GM12878 (cell line): ENCODE results near the gene NEDD8. TPM values are rescaled to one million over a fixed set of nuclear protein-coding genes. Genes with fewer than 3 reads are reported as not detected.

Experiments
- ATAC-seq: fragments of 200-7000 bp; cut with Tn5 transposase; 3 replicates; pipeline ENCODE4 v1.9.1; 2020; ENCODE audit warnings: mild to moderate bottlenecking, moderate library complexity
- BruUV-seq: library from RNA; stranded (reverse); fragments of 400-500 nt; replicated peaks from 2 replicates; lab custom pipeline; 2021; lab: Mats Ljungman, UMichigan
- CTCF ChIA-PET: fragments of 300-600 bp; sonication (Branson Sonifier 250); formaldehyde crosslinking; extraction: SDS; loops from one replicate; lab custom pipeline; 2021; ENCODE audit warnings: inconsistent platforms; lab: Yijun Ruan, JAX
- POLR2A ChIA-PET: fragments of 350-600 bp; formaldehyde crosslinking; extraction: SDS; loops from one replicate; lab custom pipeline; 2021; ENCODE audit warnings: inconsistent platforms; lab: Charles Lee
- RAD21 ChIA-PET: fragments of 300-600 bp; sonication (Branson Sonifier 250); formaldehyde crosslinking; loops from one replicate; lab custom pipeline; 2023; ENCODE audit warnings: antibody characterized with exemption; ENCODE audit not compliant: unreplicated experiment; lab: Charles Lee
- SMC1A ChIA-PET: fragments of 300-600 bp; sonication (Branson Sonifier 250); formaldehyde crosslinking; loops from one replicate; lab custom pipeline; 2023; ENCODE audit not compliant: unreplicated experiment, uncharacterized antibody; lab: Charles Lee
- DNase-seq: peaks from one replicate; pipeline ENCODE4 v3.0.0-alpha.2; 2011; ENCODE audit warnings: low read depth, low spot score
- FAIRE-seq: peaks from 3 replicates; lab custom pipeline; 2011; peaks lifted over from hg19 to GRCh38; lab: Jason Lieb, UNC
- H2AFZ ChIP-seq: 2 replicates; pipeline ENCODE4 v1.6.0; 2011; ENCODE audit warnings: low read depth, low read length, control low read depth; ENCODE audit not compliant: control insufficient read depth
- H3K27ac ChIP-seq: 2 replicates; pipeline ENCODE4 v1.5.1; 2011; ENCODE audit warnings: control low read depth; ENCODE audit not compliant: control insufficient read depth, insufficient read depth
- H3K27me3 ChIP-seq, 2 experiments: replicated peaks in 1 of 2; 2 replicates each; pipeline versions ENCODE4 v1.6.0 to v1.6.1; 2011; ENCODE audit warnings: low read length in 1 of 2; ENCODE audit not compliant: control insufficient read depth in 2 of 2, insufficient read depth in 2 of 2
- H3K36me3 ChIP-seq, 2 experiments: 2 replicates each; pipeline ENCODE4 v1.5.1; 2011; ENCODE audit warnings: low read length in 1 of 2; ENCODE audit not compliant: control insufficient read depth in 2 of 2, insufficient read depth in 2 of 2
- H3K4me1 ChIP-seq: 2 replicates; pipeline ENCODE4 v1.6.1; 2011; ENCODE audit warnings: mild to moderate bottlenecking, low read length, moderate library complexity, mixed read lengths; ENCODE audit not compliant: control insufficient read depth, insufficient read depth
- H3K4me2 ChIP-seq: 2 replicates; pipeline ENCODE4 v1.6.0; 2011; ENCODE audit warnings: control low read depth; ENCODE audit not compliant: control insufficient read depth, insufficient read depth
- H3K4me3 ChIP-seq: fragments of 200-600 bp; sonication (generic); 2 replicates; pipeline ENCODE4 v1.5.1; 2016
- H3K79me2 ChIP-seq: 2 replicates; pipeline ENCODE4 v1.6.0; 2011; ENCODE audit warnings: low read length; ENCODE audit not compliant: control insufficient read depth, insufficient read depth
- H3K9ac ChIP-seq: 2 replicates; pipeline ENCODE4 v1.8.0; 2011; ENCODE audit warnings: low read length, control low read depth, mixed read lengths; ENCODE audit not compliant: control insufficient read depth, insufficient read depth
- H3K9me3 ChIP-seq: replicated peaks from 3 replicates; pipeline ENCODE4 v1.5.1; 2011; ENCODE audit warnings: mild to moderate bottlenecking, low read length; ENCODE audit not compliant: control insufficient read depth, insufficient read depth
- H4K20me1 ChIP-seq: 2 replicates; pipeline ENCODE4 v1.6.0; 2011; ENCODE audit not compliant: control insufficient read depth, insufficient read depth
- ATF7 ChIP-seq: fragments of 450-650 bp; IDR thresholded peaks from 2 replicates; pipeline ENCODE4 v1.6.1; 2016; ENCODE audit warnings: low read depth, mild to moderate bottlenecking
- JUND ChIP-seq: IDR thresholded peaks from 2 replicates; pipeline ENCODE4 v1.6.1; 2012; ENCODE audit warnings: low read depth, mild to moderate bottlenecking, low read length, improper control_type of control experiment, moderate library complexity
- PML ChIP-seq: IDR thresholded peaks from 2 replicates; pipeline ENCODE4 v1.6.1; 2012; ENCODE audit warnings: low read length, inconsistent platforms
- SMARCA5 ChIP-seq: fragments of 450-650 bp; IDR thresholded peaks from 2 replicates; pipeline ENCODE4 v1.6.1; 2017; ENCODE audit warnings: mild to moderate bottlenecking
- TCF12 ChIP-seq: IDR thresholded peaks from 2 replicates; pipeline ENCODE4 v1.6.1; 2011; ENCODE audit warnings: low read depth, mild to moderate bottlenecking, low read length
- ZNF622 ChIP-seq: fragments of 450-650 bp; IDR thresholded peaks from 2 replicates; pipeline ENCODE4 v1.6.1; 2017; ENCODE audit warnings: mild to moderate bottlenecking, inconsistent platforms
- WGBS: methylation state at CpG from one replicate; pipeline ENCODE4 v1.1.6; 2016; ENCODE audit warnings: low lambda C conversion rate; ENCODE audit not compliant: insufficient replicate concordance, insufficient coverage; ENCODE audit errors: missing lambda C conversion rate; 5-methylcytosine and 5-hydroxymethylcytosine counted together
- in situ Hi-C: fragments of 300-500 bp; cut with MboI; formaldehyde crosslinking; loops from 9 replicates; pipeline ENCODE4 v1.14.3; 2018; ENCODE audit warnings: mixed read lengths
- intact Hi-C: fragments of 100-400 bp; cut with micrococcal nuclease; formaldehyde crosslinking; loops from one replicate; pipeline ENCODE4 v1.14.2; 2022; ENCODE audit not compliant: unreplicated experiment
- polyA plus RNA-seq, 11 experiments: library from polyadenylated mRNA; depleted of rRNA in 4 of 11; unstranded in 6 of 11; stranded (reverse) in 5 of 11; fragments of >200 nt; fragmentation: Nextera tagmentation in 4 of 11; fragmentation: Illumina TruSeq in 1 of 11; extraction: Ambion mirVana in 4 of 11; extraction: Trizol in 1 of 11; gene quantifications; 1 replicate in 1 of 11; 2 replicates in 10 of 11; pipeline versions ENCODE4 v1.2.1 to v1.2.3, GENCODE V29; 2011 to 2016; ENCODE audit warnings: inconsistent platforms in 2 of 11, missing spikeins in 2 of 11, low read depth in 1 of 11
- total RNA-seq, 4 experiments: library from RNA; depleted of rRNA in 3 of 4; stranded (reverse); fragments of >200 nt in 3 of 4; fragmentation: Illumina TruSeq in 1 of 4; extraction: Trizol in 1 of 4; gene quantifications; 2 replicates each; pipeline versions ENCODE4 v1.2.1 to v1.2.3, GENCODE V29; 2013 to 2021
- TF ChIP-seq, protein P1 (sequence below): fragments of 450-650 bp; IDR thresholded peaks from 2 replicates; pipeline ENCODE4 v1.6.1; 2017; ENCODE audit warnings: borderline replicate concordance
- TF ChIP-seq, protein P2 (sequence below): fragments of 450-650 bp; IDR thresholded peaks from 2 replicates; pipeline ENCODE4 v1.6.1; 2017; ENCODE audit warnings: mild to moderate bottlenecking, low read depth, inconsistent platforms; ENCODE audit not compliant: poor library complexity, severe bottlenecking

Gene NEDD8
- total and polyA plus RNA-seq, 10 of the 15 experiments (the other 5 are each of a cell fraction or from before 2014, with no cell fraction given): 164 to 991 (median 300) TPM

DNA sequence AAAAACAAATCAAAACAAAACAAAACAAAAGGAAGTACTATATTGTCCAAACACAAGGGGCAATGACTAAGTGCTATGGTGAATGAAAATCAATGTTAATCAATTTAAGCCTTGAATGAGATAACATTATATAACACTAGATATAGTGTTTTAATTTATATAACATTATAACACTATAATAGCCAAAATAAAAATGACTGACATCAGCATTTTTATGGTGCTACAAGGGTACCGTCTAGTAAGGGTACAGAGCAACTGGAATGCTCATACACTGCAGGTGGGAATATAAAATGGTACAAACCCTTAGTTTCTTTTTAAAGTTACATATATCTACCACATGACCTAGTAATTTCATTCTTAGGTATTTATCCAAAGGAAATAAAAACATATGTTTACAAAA, 5.7 kb downstream of the NEDD8 start:
- SMC1A ChIA-PET: no interaction called here
- TF ChIP-seq ATF7 (no peak), JUND (no peak), SMARCA5 (no peak), ZNF622 (no peak), TCF12 (no peak), PML (no peak)
- TF ChIP-seq, protein P1, sequence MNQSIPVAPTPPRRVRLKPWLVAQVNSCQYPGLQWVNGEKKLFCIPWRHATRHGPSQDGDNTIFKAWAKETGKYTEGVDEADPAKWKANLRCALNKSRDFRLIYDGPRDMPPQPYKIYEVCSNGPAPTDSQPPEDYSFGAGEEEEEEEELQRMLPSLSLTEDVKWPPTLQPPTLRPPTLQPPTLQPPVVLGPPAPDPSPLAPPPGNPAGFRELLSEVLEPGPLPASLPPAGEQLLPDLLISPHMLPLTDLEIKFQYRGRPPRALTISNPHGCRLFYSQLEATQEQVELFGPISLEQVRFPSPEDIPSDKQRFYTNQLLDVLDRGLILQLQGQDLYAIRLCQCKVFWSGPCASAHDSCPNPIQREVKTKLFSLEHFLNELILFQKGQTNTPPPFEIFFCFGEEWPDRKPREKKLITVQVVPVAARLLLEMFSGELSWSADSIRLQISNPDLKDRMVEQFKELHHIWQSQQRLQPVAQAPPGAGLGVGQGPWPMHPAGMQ: no peak
- TF ChIP-seq, protein P2, sequence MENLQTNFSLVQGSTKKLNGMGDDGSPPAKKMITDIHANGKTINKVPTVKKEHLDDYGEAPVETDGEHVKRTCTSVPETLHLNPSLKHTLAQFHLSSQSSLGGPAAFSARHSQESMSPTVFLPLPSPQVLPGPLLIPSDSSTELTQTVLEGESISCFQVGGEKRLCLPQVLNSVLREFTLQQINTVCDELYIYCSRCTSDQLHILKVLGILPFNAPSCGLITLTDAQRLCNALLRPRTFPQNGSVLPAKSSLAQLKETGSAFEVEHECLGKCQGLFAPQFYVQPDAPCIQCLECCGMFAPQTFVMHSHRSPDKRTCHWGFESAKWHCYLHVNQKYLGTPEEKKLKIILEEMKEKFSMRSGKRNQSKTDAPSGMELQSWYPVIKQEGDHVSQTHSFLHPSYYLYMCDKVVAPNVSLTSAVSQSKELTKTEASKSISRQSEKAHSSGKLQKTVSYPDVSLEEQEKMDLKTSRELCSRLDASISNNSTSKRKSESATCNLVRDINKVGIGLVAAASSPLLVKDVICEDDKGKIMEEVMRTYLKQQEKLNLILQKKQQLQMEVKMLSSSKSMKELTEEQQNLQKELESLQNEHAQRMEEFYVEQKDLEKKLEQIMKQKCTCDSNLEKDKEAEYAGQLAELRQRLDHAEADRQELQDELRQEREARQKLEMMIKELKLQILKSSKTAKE: no peak
- ATAC-seq (no peak), FAIRE-seq (no peak), DNase-seq (no peak)
- intact Hi-C loops (no loop called here), in situ Hi-C loops (no loop called here)
- peaks cover 3% of the 10 kb centered on the region; the same call in 1 of the 2 replicates for H3K4me1 ChIP-seq
- H4K20me1 ChIP-seq: no peaks in the 10 kb centered on the region
- POLR2A ChIA-PET: interaction anchor here (0.7 kb wide), 1 partner anchor 62 kb away, joined by 4 read pairs; no protein-coding TSS in a partner anchor
- no peak overlapping the region for H2AFZ ChIP-seq
- H3K27ac ChIP-seq: no peak overlapping the region
- BruUV-seq: no TSS peak
- 100% methylated on average over 1 of the region's 1 CpG for WGBS
- RAD21 ChIA-PET: interaction anchor here (1.4 kb wide), 1 partner anchor 16 kb away, joined by 7 read pairs; the partner anchor contains the start of gene TINF2
- CTCF ChIA-PET: interaction anchor here (0.8 to 2.7 kb wide), 4 partner anchors 11 to 81 kb away, joined by 3 to 14 read pairs (median 3); partner anchors contain the start of genes CHMP4A, CIDEB, MDP1 and TINF2
- H3K79me2 ChIP-seq: peaks cover 13% of the 10 kb centered on the region
- no peaks in the 10 kb centered on the region for H3K27me3 ChIP-seq
- no peak overlapping the region for H3K4me3 ChIP-seq
- no peaks in the 10 kb centered on the region; a peak in 1 of 4 replicates for H3K36me3 ChIP-seq
- H3K9ac ChIP-seq: no peak overlapping the region
- H3K9me3 ChIP-seq: no peaks in the 10 kb centered on the region
- H3K4me2 ChIP-seq: no peak overlapping the region
